ENCODE measurements around the gene KIF20A.

Gene KIF20A

DNA sequence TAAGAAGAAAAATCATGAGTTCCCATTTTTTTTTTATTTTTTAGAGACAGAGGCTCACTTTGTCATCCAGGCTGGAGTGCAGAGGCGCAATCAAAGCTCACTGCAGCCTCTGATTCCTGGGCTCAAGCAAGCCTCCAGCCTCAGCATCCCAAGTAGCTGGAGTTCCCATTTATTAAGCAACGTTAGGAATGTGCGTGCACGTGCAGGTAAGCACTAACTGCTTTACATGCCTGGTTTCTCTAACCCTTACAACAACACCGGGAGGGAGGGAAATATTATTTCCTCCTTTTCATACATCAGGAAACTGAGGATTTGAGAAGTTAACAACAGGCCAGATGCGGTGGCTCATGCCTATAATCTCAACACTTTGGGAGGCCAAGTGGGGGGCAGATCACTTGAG, 50.5 kb downstream of the KIF20A start:
- in situ Hi-C loops (cut with HindIII; ENCODE audit: low sequenced_read_pairs) = no loop called here
- H3K4me3 ChIP-seq (ENCODE audit: low read depth, low read length) = no peak overlapping the region
- no peak for DNase-seq (ENCODE audit: low read depth)
- TF ChIP-seq, protein P1, sequence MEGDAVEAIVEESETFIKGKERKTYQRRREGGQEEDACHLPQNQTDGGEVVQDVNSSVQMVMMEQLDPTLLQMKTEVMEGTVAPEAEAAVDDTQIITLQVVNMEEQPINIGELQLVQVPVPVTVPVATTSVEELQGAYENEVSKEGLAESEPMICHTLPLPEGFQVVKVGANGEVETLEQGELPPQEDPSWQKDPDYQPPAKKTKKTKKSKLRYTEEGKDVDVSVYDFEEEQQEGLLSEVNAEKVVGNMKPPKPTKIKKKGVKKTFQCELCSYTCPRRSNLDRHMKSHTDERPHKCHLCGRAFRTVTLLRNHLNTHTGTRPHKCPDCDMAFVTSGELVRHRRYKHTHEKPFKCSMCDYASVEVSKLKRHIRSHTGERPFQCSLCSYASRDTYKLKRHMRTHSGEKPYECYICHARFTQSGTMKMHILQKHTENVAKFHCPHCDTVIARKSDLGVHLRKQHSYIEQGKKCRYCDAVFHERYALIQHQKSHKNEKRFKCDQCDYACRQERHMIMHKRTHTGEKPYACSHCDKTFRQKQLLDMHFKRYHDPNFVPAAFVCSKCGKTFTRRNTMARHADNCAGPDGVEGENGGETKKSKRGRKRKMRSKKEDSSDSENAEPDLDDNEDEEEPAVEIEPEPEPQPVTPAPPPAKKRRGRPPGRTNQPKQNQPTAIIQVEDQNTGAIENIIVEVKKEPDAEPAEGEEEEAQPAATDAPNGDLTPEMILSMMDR (IDR thresholded peaks at IDR 0.05; ENCODE audit: low read depth, low read length, missing control alignments) = no peak

DNA sequence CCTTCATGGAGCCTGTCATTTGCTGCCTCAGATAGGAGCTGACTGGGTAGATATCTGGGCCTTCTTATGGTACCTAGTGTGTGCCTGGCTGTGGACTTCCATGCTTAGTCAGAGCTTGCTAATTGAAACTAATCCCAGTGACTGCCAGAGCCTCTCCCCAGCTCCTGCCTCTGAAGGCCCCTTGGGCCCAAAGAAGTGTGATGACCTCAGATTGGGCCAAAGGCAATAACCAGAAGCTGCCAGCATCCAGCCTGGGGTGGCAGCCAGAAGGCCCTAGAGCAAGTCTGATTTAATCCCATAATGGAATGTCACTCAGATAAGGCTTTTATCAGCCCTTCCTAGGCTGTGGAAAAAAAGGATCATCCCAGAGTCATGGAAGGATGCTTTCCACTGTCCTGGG, 51.3 kb downstream of the KIF20A start:
- no peak overlapping the region for H3K4me3 ChIP-seq (ENCODE audit: low read depth, low read length)
- in situ Hi-C loops (cut with HindIII; ENCODE audit: low sequenced_read_pairs) = no loop called here
- TF ChIP-seq, protein P1 (IDR thresholded peaks at IDR 0.05; ENCODE audit: low read depth, low read length, missing control alignments) = no peak
- no peak for DNase-seq (ENCODE audit: low read depth)

DNA sequence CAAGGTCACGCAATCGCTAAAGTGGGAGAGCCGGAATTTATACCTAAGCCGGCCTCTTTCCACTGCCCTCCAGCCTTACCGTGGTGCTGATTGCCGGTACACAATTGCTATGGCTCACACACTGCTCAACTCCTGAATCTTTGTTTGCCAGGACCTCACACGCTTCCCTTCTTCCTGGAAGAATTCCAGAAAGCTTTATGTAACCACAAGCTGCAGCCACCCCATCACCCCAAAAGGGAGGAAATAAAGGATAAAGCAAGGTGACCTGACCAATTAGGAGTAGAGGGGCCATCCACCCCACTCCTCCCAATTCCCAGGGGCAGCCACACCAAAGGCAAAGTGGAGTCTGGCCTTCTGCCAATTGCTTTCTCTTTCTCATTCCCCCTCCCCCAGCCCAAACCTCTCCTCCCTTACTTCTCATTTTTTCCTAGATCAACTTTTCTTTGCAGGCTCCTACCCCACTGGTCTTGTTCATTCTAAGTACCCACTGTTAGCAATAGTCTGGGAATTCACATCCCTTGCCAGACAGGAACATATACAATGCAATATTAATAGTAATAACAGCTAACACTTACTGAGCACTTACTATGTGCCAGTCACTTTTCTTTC, 52.2 kb downstream of the KIF20A start:
- DNase-seq (ENCODE audit: low read depth) = no peak
- no peak overlapping the region for H3K4me3 ChIP-seq (ENCODE audit: low read depth, low read length)
- TF ChIP-seq, protein P1 (IDR thresholded peaks at IDR 0.05; ENCODE audit: low read depth, low read length, missing control alignments) = no peak
- in situ Hi-C loops (cut with HindIII; ENCODE audit: low sequenced_read_pairs) = no loop called here

DNA sequence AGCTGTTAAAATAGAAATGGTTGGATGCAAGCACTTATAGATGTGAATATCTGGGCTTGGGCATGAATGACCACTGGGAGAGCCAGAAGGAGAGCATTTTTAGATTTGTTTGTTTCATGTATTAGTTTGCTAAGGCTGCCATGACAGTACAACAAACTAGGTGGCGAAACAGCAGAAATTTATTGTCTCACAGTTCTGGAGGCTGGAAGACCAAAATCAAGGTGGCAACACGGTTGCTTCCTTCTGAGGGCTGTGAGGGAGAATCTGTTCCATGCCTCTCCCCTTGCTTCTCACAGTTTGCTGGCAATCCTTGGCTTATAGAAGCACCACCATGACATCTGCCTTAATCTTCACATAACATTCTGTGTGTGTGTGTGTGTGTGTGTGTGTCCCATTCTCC, 54.4 kb downstream of the KIF20A start:
- in situ Hi-C loops (cut with HindIII; ENCODE audit: low sequenced_read_pairs) = no loop called here
- TF ChIP-seq, protein P1 (IDR thresholded peaks at IDR 0.05; ENCODE audit: low read depth, low read length, missing control alignments) = no peak
- DNase-seq (ENCODE audit: low read depth) = no peak
- no peak overlapping the region for H3K4me3 ChIP-seq (ENCODE audit: low read depth, low read length)

DNA sequence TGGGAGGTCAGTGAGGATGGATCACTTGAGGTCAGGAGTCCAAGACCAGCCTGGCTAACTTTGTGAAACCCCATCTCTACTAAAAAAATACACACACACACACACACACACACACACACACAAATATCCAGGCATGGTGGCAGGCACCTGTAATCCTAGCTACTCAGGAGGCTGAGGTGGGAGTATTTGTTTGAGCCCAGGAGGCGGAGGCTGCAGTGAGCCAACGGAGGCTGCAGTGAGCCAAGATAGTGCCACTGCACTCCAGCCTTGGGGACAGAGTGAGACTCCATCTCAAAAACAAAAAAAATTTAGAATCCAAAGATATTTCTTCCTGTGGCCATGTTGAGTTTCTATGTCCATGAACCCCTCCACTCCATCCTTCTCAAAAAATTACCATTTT, 55.7 kb downstream of the KIF20A start:
- DNase-seq (ENCODE audit: low read depth) = no peak
- TF ChIP-seq, protein P1 (IDR thresholded peaks at IDR 0.05; ENCODE audit: low read depth, low read length, missing control alignments) = no peak
- in situ Hi-C loops (cut with HindIII; ENCODE audit: low sequenced_read_pairs) = no loop called here
- H3K4me3 ChIP-seq (ENCODE audit: low read depth, low read length) = no peak overlapping the region

Data from astrocyte of the cerebellum (primary cell).